ENCODE data around the gene NXNL1. TPM values are rescaled to one million over a fixed set of nuclear protein-coding genes. Genes with fewer than 3 reads are reported as not detected.
A peak's percentile ranks its signal among the peaks of the same experiment; 100 is the strongest.
"Not testable (repeated sequence)": the region's sequence is repeated elsewhere in the genome, so short reads cannot be mapped to it uniquely, and the experiment has no call there.

Gene NXNL1
- not detected for total RNA-seq

GRCh38 chr19:17460372-17461230 lies at the start of gene NXNL1:
TSS of gene NXNL1 (minus strand) at chr19:17460926. CDS start at chr19:17460869, 57 bp downstream.
- WGBS, 2 donors, result 78 to 91% methylated on average over 10 to 21 of the region's 26 CpGs
- no peak for DNase-seq
- H3K27me3 ChIP-seq, result peaks cover 0 to 58% (median 7%) of the 10 kb centered on the region in 4 donors
- H3K36me3 ChIP-seq, result no peaks in the 10 kb centered on the region
- peaks cover 0 to 12% (median 5%) of the 10 kb centered on the region in 3 donors for H3K4me1 ChIP-seq
- no peak within 1 kb of the TSS for H3K27ac ChIP-seq
- H3K4me3 ChIP-seq, result no peak within 1 kb of the TSS
- TF ChIP-seq POLR2A (IDR thresholded peaks at IDR 0.05), result no peak
- TF ChIP-seq CTCF (IDR thresholded peaks at IDR 0.05), result no peak
- H3K9me3 ChIP-seq, result no peaks in the 10 kb centered on the region
- intact Hi-C loops (cut with DNase I), result loop anchor here (10.0 kb wide), 1 partner anchor 66 kb away; the partner anchor contains the start of gene CCDC194

GRCh38 chr19:17508558-17508933 lies 47.8 kb upstream of the NXNL1 start:
- H3K27me3 ChIP-seq; H3K9me3 ChIP-seq; intact Hi-C loops (cut with DNase I); H3K4me3 ChIP-seq; DNase-seq: not testable (repeated sequence)
- peaks cover 8 to 64% (median 25%) of the 10 kb centered on the region in 3 donors for H3K4me1 ChIP-seq
- 91% methylated on average over 3 of the region's 3 CpGs; no CpG with 5 or more reads in 1 of the 2 donors for WGBS, 2 donors
- peak overlapping the region in 3 of 4 donors; percentile 22 to 66 (median 52) for H3K27ac ChIP-seq
- H3K36me3 ChIP-seq, result peaks cover 0 to 24% (median 4%) of the 10 kb centered on the region in 3 donors

GRCh38 chr19:17506745-17507144 lies 46.0 kb upstream of the NXNL1 start:
- WGBS, 2 donors, result 80 to 83% methylated on average over 7 to 9 of the region's 9 CpGs
- no peak for DNase-seq

GRCh38 chr19:17505223-17505622 lies 44.5 kb upstream of the NXNL1 start:
- Histone ChIP-seq H3K9me3 (no peaks in the 10 kb centered on the region), H3K4me1 (peaks cover under 1 to 40% (median 11%) of the 10 kb centered on the region in 3 donors), H3K4me3 (no peak overlapping the region), H3K27me3 (no peaks in the 10 kb centered on the region), H3K27ac (peak overlapping the region in 2 of 4 donors; percentile 34 to 39), H3K36me3 (peaks cover 0 to 45% (median 7%) of the 10 kb centered on the region in 3 donors)
- intact Hi-C loops (cut with DNase I), result no loop called here
- 67 to 69% methylated on average over 5 to 10 of the region's 10 CpGs for WGBS, 2 donors
- DNase-seq, result no peak
- TF ChIP-seq POLR2A (IDR thresholded peaks at IDR 0.05) (no peak), CTCF (IDR thresholded peaks at IDR 0.05) (no peak)

More at GRCh38 chr19:17506745-17507144, 46.0 kb upstream of the NXNL1 start:
- intact Hi-C loops (cut with DNase I), result no loop called here
- Histone ChIP-seq H3K36me3 (peaks cover 0 to 30% (median 7%) of the 10 kb centered on the region in 3 donors), H3K27me3 (no peaks in the 10 kb centered on the region), H3K4me3 (no peak overlapping the region), H3K27ac (no peak overlapping the region), H3K9me3 (no peaks in the 10 kb centered on the region), H3K4me1 (peaks cover 4 to 47% (median 17%) of the 10 kb centered on the region in 3 donors)
- TF ChIP-seq CTCF (IDR thresholded peaks at IDR 0.05) (no peak), POLR2A (IDR thresholded peaks at IDR 0.05) (no peak)

GRCh38 chr19:17504456-17504855 lies 43.7 kb upstream of the NXNL1 start:
- no peak for DNase-seq
- 78 to 87% methylated on average over 5 to 6 of the region's 13 CpGs for WGBS, 2 donors
- Histone ChIP-seq H3K27ac (peak overlapping the region in 2 of 4 donors; percentile 2 to 7), H3K4me3 (no peak overlapping the region), H3K36me3 (peaks cover 0 to 51% (median 7%) of the 10 kb centered on the region in 3 donors), H3K4me1 (peaks cover 0 to 40% (median 4%) of the 10 kb centered on the region in 3 donors), H3K27me3 (no peaks in the 10 kb centered on the region), H3K9me3 (no peaks in the 10 kb centered on the region)
- TF ChIP-seq POLR2A (IDR thresholded peaks at IDR 0.05) (no peak), CTCF (IDR thresholded peaks at IDR 0.05) (no peak)
- intact Hi-C loops (cut with DNase I), result no loop called here

Data from esophagus squamous epithelium (tissue), 5 donors.